HG03097 (cell line): ENCODE results near the gene ALDH8A1.

Experiments used
- ATAC-seq: cut with Tn5 transposase; IDR thresholded peaks from one replicate; pipeline ENCODE4 v1.9.1; 2021; ENCODE audit not compliant: unreplicated experiment, low FRiP score

ALDH8A1 gene

GRCh38 chr6:134954272-134955000 lies 4.5 kb upstream of the ALDH8A1 start:
- ATAC-seq = no peak

GRCh38 chr6:134951494-134952263 lies 1.8 kb upstream of the ALDH8A1 start:
- no peak for ATAC-seq

- no peak for ATAC-seq
Observed at GRCh38 chr6:134950482-134950881, 581 bp upstream of the ALDH8A1 start.

- ATAC-seq = no peak
Observed at GRCh38 chr6:134948691-134949090, 1.2 kb downstream of the ALDH8A1 start.

GRCh38 chr6:134948142-134948541 lies 1.8 kb downstream of the ALDH8A1 start:
- no peak for ATAC-seq

GRCh38 chr6:134945045-134945444 lies 4.9 kb downstream of the ALDH8A1 start:
- no peak for ATAC-seq

- no peak for ATAC-seq
Observed at GRCh38 chr6:134943522-134944111, 6.3 kb downstream of the ALDH8A1 start.

GRCh38 chr6:134938896-134939295 lies 11.0 kb downstream of the ALDH8A1 start:
- ATAC-seq = no peak

GRCh38 chr6:134937426-134937825 lies 12.5 kb downstream of the ALDH8A1 start:
- no peak for ATAC-seq

GRCh38 chr6:134936931-134937330 lies 13.0 kb downstream of the ALDH8A1 start:
- ATAC-seq = no peak

- no peak for ATAC-seq
Observed at GRCh38 chr6:134936476-134936875, 13.4 kb downstream of the ALDH8A1 start.

GRCh38 chr6:134934793-134935485 lies 15.0 kb downstream of the ALDH8A1 start:
- ATAC-seq = no peak

- ATAC-seq = no peak
Observed at GRCh38 chr6:134932535-134933470, 17.1 kb downstream of the ALDH8A1 start.

- no peak for ATAC-seq
Observed at GRCh38 chr6:134932098-134932497, 17.8 kb downstream of the ALDH8A1 start.

- ATAC-seq = no peak
Observed at GRCh38 chr6:134930463-134930862, 19.4 kb downstream of the ALDH8A1 start.

- ATAC-seq = no peak
Observed at GRCh38 chr6:134928151-134928900, 21.6 kb downstream of the ALDH8A1 start.

GRCh38 chr6:134925800-134926199 lies 24.1 kb downstream of the ALDH8A1 start:
- ATAC-seq = no peak

- no peak for ATAC-seq
Observed at GRCh38 chr6:134921721-134922261, 28.1 kb downstream of the ALDH8A1 start.

GRCh38 chr6:134921276-134921675 lies 28.6 kb downstream of the ALDH8A1 start:
- no peak for ATAC-seq
